ENCODE measurements around the gene ILF2. TPM values are rescaled to one million over a fixed set of nuclear protein-coding genes. Genes with fewer than 3 reads are reported as not detected.
"Not testable (repeated sequence)": the region's sequence is repeated elsewhere in the genome, so short reads cannot be mapped to it uniquely, and the experiment has no call there.

The ILF2 gene
- total RNA-seq, 1 donor from 2014 or later: 168 TPM

DNA sequence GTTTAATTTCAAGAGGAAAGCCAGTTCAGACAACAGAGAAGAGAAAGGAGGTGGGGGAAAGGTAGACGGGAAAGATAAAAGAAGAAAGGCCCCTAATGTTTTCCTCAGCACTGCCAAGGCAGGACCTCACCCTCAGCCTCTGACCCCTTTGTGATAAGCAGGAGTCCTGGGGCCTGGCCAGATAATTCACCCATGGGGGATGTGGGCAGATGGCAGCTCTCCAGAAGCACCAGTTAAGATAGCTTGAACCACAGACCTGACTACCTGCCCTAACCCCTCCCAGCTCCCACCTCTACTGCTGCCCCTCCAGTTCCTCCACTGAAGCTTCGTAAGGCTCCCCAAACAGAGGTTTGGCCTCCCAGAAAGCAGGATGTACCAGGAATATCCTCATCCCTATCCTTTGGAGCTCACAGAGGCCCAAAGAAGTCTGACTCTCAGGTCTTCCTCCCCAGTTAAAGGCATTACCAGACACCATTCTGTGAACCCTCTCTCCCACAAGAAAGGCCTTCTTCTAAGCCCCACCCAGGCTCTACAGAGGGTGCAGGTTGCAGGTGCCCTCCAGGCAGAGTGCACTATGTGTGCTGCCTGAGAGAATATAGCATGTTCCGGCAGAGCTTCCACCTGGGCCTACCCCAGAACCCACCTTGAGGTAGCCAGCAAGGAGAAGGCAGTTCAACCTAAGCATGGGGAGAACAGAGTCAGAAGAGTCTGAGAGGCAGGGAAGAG is 21.5 kb downstream of the ILF2 start:
- DNase-seq (ENCODE audit: low read depth): no peak

- peak; percentile 82 for DNase-seq (ENCODE audit: low read depth)
These were observed 22.7 kb downstream of the ILF2 start for GRCh38 chr1:153648000-153648643.

DNA sequence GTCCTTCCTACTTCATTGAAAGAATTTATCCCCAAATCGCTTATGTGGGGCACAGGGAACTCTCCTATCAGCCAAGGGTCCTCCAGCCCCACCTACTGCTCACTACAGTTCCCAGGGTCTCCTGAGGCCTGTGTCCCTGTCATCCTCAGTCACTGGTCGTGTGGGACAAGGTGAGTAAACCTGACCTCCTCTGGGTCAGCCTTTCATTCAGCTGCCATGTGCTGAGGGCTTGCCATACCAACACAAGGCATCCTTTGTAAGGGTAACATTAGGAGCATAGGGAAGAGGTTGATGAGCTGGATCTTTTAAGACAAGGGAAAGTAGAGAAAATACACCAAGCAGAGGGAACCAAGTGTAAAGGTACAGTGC is 23.5 kb downstream of the ILF2 start:
- DNase-seq (ENCODE audit: low read depth): no peak

GRCh38 chr1:153646672-153647345 is 24.0 kb downstream of the ILF2 start:
- no peak for DNase-seq (ENCODE audit: low read depth)

GRCh38 chr1:153643816-153644215 is 27.0 kb downstream of the ILF2 start:
- peak; percentile 42 for DNase-seq (ENCODE audit: low read depth)

- DNase-seq (ENCODE audit: low read depth): no peak
These were observed 27.7 kb downstream of the ILF2 start for GRCh38 chr1:153643100-153643499.

GRCh38 chr1:153642161-153642560 is 28.6 kb downstream of the ILF2 start:
- no peak for DNase-seq (ENCODE audit: low read depth)

GRCh38 chr1:153640861-153641260 is 29.9 kb downstream of the ILF2 start:
- peak; percentile 41 for DNase-seq (ENCODE audit: low read depth)

- DNase-seq (ENCODE audit: low read depth): not testable (repeated sequence)
These were observed 30.6 kb downstream of the ILF2 start for GRCh38 chr1:153640213-153640612.

DNA sequence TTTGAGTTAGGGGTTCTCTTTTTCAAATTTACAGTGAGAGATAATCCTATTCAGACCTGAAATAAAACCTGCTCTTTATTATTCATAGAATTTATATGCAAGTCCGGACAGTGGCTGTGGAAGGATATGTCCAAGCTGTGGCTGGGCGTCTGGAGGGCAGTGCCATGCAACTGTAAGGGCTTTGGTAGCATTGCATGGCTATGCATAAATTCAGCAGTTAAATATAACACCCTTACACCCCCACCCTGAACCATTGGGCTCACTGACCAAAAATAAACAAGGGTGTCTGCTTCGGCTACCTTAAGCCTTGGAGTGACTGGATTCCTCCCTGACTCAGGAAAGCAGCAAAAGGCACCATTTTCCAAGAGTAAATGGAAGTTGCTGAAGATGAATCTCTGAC is 31.5 kb downstream of the ILF2 start:
- no peak for DNase-seq (ENCODE audit: low read depth)

DNA sequence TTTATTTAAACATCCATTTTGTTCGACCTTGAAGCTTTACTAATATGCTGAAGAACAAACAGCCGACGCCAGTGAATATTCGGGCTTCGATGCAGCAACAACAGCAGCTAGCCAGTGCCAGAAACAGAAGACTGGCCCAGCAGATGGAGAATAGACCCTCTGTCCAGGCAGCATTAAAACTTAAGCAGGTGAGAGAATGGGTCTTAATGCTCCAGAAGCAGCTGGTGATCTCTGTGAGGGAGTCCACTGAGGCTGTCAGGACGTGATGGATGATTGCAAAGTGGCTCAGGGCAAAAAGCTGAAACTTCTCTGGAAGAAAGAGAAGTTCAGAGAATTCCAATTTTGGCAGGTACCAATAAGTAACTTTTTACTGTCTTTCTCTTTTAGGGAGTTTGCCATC is 32.5 kb downstream of the ILF2 start:
- no peak for DNase-seq (ENCODE audit: low read depth)

DNA sequence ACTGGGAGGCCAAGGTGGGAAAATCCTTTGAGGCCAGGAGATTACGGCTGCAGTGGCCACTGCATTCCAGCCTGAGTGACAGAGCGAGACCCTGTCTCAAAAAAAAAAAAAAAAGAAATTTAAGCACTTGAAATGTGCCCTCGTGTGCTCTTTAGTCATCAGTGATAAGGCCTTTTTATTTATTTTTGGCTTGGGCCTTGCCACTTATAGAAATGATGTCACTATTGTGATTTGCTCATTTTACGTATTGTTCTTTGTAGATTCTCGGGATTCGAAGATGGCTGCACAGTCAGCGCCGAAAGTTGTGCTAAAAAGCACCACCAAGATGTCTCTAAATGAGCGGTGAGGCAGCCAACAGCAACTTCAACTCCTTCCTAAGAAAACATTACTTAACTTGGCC is 34.5 kb downstream of the ILF2 start:
- DNase-seq (ENCODE audit: low read depth): no peak

- no peak for DNase-seq (ENCODE audit: low read depth)
These were observed 34.9 kb downstream of the ILF2 start for GRCh38 chr1:153635872-153636271.

DNA sequence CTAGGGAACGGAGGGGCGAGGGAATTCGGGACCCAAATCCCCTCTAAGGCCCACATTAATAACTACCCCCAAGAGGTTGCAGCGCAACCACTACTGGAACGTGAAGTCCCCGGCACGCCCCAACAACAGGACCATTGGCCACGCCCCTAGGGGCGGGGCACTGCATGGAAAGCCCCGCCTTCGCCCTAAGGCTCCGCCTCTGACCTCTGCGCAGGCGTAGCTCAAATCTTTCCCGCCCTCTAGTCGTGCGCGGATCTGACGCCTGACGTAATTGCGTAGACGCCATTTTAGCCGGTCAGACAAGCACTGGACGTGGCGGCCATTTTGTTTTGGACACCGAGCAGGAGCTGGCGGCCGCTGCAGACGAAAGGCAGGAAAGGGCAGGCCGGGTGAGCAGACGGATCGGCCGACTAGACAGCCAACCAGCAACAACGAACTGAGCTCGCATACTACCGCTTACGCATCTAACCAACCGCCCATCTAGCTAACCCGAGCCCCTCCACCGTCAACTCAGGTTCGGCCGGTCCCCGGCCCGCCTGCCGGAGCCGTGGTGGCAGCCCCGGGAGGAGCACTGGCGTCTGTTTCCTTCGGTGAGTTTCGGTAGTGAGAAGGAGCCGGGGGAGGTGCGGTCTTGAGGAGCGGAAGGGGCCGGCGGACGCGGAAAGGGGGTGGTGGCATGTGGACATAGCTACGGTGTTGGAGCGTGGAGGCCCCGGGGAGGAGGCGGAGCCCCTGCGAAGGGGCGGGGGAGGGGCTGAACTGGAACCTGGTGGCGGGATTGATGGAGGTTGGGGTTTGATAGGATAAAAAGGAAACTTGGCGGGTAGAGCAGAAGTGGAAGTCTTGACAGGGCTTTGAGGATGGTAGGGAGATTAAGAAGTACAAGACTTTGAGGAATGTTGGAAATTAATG is 36.8 kb downstream of the ILF2 start, which contains the start of gene CHTOP:
Gene CHTOP (plus strand): TSS at position 313 of the 912 bp plus-strand sequence. CDS start 2,523 bp downstream, outside the sequence.
- DNase-seq (ENCODE audit: low read depth): peak; percentile 96

DNA sequence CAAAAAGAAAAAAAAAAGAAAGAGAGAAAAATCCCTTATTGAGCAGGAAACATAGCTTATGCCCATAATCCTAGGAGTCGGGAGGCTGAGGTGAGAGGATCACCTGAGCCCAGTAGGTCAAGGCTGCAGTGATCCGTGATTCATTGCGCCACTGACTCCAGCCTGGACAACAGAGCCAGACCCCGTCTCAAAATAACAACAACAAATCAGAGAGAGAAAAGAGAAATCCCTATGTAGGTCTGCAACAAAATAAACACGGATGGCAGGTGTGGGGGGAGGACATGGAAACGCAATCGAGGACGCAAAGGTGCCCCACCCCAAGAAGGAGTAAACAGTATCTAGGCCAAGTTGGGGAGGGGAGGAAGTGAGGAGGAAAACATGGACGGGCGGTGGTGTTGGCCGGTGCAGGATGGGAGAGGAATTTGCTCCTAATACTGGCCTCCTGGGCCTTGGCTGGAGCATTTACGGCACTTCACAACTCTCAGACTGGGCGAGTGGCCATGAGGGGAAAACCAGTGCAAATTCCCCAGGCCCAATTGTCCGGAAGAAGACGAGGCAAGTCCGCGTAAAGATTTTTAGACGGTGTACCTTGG is 37.5 kb downstream of the ILF2 start:
- no peak for DNase-seq (ENCODE audit: low read depth)

DNA sequence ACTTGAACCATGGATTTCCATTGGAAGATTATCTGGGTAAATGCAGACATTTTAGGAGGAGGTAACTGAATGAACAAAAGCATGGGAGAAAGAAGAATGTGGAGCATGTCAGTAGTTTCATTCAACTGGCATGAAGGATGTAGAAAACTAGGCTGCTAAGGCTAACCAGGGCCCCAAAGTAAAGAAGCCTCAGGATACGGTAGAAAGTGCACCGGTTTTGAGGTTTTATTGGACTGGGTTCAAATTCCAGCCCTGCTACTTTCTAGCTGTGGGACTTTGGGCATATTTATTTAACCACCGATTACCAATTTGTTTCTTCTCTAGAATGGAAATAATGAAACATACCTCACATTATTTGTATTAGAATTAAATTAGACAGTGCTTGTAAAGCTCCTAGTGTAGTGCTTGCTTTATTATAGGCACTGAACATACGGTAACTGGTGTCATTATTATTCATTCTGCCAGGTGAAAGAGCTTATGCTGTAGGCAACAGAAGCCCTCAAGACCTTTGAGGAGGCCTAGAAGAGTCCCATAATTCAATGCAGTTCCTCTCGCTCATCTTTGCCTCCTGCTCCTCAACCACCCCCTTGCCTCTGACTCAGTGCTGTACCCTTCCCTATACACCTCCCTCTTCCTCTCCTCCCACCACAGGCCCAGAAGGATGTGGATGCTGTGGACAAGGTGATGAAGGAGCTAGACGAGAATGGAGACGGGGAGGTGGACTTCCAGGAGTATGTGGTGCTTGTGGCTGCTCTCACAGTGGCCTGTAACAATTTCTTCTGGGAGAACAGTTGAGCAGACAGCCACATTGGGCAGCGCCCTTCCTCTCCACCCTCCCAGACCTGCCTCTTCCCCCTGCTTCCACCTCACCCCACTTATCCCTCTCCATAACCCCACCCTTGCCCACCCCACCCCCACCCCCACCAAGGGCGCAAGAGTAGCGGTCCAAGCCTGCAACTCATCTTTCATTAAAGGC is 39.5 kb downstream of the ILF2 start:
- DNase-seq (ENCODE audit: low read depth): peak; percentile 34

DNA sequence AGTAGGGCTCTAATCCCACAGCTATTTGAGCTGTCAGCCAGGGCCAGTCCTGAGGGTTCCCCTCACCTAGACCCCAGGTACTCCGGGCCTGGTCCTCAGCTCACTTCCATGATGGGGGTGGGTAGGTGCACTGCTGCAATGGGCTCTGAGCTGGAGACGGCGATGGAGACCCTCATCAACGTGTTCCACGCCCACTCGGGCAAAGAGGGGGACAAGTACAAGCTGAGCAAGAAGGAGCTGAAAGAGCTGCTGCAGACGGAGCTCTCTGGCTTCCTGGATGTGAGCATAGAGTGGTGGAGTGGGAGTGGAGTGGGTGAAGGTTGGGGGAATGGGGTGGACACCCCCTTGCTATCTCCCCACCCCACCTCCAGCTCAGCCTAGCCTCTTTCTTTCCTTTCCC is 40.4 kb downstream of the ILF2 start:
- DNase-seq (ENCODE audit: low read depth): no peak

GRCh38 chr1:153629971-153630370 is 40.8 kb downstream of the ILF2 start:
- no peak for DNase-seq (ENCODE audit: low read depth)

DNA sequence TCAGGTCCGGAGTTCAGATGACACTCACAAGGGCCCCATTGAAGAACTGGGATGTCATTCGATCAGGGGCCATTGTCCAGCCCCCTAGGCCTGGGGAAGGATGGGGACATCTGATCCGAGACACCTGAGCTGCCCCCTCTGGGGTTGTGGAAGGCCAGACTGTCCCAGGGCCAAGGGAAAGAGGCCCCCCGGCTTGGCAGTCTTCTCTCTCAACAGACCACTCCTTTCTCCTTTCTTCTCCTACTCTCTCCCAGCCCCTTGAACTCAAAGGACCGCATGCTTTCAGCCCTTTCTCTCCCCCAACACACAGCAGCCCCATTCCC is 41.5 kb downstream of the ILF2 start:
- DNase-seq (ENCODE audit: low read depth): no peak

GRCh38 chr1:153628638-153629342 is 42.0 kb downstream of the ILF2 start:
- DNase-seq (ENCODE audit: low read depth): no peak

All from renal cortical epithelial cell (primary cell).